Activated effector memory CD4-positive, alpha-beta T cell treated with Interleukin-2 at 50 U/mL for 16 hours (primary cell): Measurements from ENCODE around the gene SPPL3.
"Not testable (repeated sequence)": the region's sequence is repeated elsewhere in the genome, so short reads cannot be mapped to it uniquely, and the experiment has no call there.

ENCODE experiments used
- DNase-seq: peaks from one replicate; pipeline ENCODE4 v3.0.0-alpha.2; 2020

SPPL3 gene

DNA sequence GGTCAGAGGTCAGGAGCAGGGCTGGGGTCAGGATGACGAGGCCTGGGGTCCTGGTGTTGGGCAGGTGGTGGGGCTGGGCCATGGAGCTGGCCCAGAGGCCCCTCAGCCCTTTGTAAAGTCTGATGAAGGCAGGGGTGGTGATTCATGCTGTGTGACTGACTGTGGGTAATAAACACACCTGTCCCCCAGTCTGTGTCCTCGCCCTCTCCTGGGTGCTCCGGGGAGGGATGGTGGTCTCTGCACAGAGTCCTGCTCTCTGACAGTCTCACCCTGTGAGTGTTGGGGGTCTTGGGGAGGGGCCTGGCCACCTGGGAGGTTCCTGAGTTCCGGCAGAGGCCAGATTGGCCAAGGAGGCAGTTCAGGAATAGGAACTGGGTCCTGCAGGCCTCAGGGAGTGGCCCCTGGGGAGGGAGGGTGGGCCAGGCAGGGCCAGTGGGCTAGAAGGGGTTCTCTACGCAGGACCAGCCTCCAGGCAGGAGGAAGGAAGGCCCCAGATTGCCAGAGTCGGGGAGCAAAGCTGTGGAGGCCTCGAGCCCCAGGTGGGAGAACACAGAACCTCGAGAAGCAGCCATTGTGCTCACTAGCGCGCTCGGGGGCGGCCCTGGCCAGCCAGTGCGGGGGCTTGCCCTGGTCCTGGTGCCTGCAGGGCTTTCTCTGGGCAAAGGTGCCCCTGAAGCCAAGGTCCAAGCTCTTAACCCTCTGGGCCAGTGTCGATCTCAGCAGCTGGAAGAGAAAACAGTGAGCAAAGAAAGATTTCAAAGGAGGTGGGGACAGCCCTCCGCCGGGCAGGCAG, 164.1 kb downstream of the SPPL3 start:
- DNase-seq = no peak

DNA sequence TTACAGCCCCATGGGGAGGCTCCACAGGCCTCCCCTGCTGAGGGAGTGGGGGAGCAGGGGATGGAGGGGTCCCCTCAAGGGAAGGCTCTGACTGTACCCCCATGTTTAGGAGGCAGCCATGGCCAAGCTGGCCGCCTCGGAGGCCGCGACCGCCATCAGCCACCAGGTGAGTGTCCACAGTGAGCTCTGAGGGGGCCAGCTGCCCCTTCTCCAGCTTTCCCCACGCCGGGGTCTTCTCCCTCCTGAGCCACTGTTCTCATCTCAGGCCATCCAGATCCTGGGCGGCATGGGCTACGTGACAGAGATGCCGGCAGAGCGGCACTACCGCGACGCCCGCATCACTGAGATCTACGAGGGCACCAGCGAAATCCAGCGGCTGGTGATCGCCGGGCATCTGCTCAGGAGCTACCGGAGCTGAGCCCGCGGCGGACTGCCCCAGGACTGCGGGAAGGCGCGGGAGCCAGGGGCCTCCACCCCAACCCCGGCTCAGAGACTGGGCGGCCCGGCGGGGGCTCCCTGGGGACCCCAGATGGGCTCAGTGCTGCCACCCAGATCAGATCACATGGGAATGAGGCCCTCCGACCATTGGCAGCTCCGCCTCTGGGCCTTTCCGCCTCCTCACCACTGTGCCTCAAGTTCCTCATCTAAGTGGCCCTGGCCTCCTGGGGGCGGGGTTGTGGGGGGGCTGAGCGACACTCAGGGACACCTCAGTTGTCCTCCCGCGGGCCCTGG, 165.0 kb downstream of the SPPL3 start:
- no peak for DNase-seq

DNA sequence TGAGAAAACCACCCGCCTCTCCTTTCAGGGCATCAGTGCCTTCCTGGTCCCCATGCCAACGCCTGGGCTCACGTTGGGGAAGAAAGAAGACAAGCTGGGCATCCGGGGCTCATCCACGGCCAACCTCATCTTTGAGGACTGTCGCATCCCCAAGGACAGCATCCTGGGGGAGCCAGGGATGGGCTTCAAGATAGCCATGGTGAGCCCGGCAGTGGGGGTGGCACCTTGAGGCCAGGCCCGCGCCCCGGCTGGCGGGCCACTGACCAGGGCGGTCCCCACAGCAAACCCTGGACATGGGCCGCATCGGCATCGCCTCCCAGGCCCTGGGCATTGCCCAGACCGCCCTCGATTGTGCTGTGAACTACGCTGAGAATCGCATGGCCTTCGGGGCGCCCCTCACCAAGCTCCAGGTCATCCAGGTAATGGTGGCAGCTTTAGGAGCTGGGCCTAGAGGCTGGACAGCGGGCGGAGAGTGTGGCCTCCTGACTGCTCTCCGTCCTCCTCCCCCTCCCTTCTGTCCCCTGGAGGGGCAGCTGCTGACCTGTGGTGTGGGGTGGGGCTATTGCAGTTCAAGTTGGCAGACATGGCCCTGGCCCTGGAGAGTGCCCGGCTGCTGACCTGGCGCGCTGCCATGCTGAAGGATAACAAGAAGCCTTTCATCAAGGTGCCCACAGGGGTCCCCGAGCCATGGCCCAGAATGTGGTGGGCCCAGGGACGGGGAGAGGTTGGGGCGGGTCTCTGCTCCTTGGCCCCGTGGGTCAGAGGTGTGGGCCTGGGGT, 165.7 kb downstream of the SPPL3 start:
- DNase-seq = no peak

DNA sequence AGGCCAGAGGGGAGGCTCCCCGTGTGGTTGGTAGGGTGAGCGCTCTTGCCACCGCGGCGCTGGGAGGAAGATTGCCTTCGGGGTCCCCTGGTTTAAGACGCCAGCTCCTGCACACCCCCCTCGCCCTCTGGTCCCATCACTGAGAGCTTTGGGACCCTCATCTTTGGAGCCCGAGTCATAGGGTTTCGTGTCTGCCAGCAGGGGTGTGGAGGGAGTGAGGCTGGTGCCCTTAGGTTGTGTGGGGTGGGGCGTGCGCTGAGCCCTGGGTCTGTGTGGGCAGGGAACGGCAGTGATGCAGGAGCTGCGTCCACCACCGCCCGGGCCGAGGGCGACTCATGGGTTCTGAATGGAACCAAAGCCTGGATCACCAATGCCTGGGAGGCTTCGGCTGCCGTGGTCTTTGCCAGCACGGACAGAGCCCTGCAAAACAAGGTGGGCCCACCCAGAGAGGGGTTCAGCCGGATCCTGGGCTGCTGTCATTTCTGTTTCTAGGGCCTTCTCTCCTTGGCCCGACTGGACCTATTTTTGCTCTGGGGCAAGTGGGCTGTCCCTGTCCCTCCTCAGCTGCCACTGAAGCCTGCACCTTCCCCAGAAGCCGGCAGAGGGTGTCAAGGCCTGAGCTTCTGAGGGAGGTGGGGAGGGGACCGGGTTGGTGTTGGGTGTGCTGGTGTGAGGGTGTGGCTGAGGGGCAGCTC, 166.5 kb downstream of the SPPL3 start:
- DNase-seq = no peak

- no peak for DNase-seq
Observed at GRCh38 chr12:120736404-120737331, 167.5 kb downstream of the SPPL3 start.

- no peak for DNase-seq
Observed at GRCh38 chr12:120735181-120735580, 169.0 kb downstream of the SPPL3 start.

GRCh38 chr12:120734210-120734609, 169.9 kb downstream of the SPPL3 start:
- no peak for DNase-seq

DNA sequence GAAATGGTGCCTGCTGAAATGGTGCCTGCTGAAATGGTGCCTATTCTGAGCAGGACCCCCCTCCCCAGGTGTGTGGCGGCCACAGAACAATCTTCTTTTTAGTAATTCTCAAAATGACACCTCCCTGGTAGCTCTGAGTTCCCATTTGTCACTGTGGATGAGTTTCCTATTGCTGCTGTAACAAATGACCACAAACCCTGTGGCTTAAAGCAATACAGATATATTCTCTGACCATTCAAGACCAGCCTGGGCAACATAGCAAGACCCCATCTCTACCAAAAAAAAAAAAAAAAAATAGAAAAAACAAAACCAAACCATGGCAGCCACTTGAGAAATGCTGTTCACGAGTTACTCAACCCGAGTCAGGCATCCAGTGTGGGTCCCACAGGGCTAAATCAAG, 170.6 kb downstream of the SPPL3 start:
- DNase-seq = no peak

DNA sequence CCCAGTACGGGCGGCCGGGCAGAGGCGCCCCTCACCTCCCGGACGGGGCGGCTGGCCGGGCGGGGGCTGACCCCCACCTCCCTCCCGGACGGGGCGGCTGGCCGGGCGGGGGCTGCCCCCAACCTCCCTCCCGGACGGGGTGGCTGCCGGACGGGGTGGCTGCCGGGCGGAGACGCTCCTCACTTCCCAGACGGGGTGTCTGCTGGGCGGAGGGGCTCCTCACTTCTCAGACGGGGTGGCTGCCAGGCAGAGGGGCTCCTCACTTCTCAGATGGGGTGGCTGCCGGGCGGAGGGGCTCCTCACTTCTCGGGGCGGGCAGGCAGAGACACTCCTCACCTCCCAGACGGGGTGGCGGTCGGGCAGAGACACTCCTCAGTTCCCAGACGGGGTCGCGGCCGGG, 172.0 kb downstream of the SPPL3 start:
- DNase-seq = not testable (repeated sequence)

DNA sequence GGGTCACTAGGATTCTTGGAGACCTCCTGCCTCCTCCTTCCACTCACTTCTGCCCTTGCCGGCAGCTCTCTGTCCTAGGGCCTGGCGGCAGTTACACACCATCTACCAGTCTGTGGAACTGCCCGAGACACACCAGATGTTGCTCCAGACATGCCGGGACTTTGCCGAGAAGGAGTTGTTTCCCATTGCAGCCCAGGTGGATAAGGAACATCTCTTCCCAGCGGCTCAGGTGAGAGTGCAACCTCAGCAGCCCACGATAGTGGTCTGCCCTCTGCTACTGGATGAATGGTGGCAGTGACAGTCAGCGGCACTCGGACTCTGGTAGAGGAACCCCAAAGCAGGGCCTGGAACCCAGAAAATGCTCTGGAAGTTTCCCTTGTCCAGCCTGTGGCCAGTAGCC, 177.2 kb downstream of the SPPL3 start:
- no peak for DNase-seq

GRCh38 chr12:120726510-120726793, 177.7 kb downstream of the SPPL3 start:
- no peak for DNase-seq

DNA sequence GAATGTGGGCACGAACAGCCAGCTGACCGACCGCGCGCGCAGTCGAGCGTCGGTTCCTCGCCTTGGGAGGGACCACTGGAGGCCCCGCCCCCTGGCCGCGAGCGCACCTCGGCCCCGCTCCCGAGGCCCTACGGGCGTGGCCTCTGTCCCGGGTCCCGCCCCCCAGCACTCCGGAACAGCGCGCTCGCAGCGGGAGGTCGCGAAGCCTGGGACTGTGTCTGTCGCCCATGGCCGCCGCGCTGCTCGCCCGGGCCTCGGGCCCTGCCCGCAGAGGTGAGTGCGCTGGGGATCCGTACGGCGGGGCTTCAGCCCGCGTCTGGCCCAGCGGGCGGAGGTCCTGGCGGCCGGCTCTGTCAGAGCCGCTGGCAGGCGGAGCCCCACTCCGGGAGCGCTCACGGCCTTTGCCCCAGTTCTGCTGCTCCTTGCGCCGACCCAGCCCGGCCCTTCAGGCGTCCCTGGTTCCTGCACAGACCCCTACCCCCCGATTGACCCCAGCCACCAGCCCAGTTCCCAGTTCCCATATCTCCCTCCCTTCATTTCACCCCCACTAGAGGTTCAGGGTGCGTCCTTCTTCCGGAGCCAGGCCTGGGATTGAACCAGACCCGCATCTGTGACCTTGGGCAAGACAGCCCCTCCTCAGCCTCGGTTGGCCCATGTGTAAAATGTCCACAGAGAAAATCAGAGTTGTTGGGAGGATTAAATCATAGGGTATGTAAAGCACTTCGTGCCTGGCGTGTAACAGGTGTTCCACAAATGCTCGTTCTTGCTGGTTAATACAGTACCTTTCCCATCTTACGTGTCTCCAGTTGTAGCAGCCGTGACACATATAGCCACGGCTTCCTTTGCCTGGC, 178.3 kb downstream of the SPPL3 start, which contains the start of gene ACADS:
Gene ACADS (plus strand): TSS at position 168 of the 851 bp plus-strand sequence. CDS start 60 bp downstream, at position 228.
- peak; percentile 81 for DNase-seq

DNA sequence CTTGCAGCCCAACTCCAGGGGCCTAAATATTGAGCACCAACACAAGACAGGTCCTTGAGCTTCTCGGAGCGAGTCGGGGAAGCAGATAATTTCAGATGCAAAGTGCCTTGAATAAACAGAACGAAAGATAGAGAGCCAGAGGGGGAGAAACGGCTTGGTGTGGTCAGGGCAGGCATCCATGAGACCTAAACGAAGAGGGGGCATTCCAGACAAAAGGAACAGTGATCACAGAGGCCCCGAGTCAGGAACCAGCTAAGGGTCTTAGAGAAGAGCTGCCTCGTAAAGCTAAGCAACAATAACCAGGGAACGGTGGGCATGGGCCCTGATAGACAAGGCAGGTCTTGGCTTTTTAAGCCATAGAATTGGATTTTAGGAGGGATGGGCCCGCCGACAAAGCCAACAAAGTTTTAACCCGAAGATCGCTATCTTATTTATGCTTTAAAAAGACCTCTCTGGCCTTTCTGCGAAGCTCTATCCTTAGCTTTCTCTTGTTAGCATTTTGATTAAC, 179.0 kb downstream of the SPPL3 start:
- no peak for DNase-seq

GRCh38 chr12:120724720-120725119, 179.4 kb downstream of the SPPL3 start:
- DNase-seq = no peak

DNA sequence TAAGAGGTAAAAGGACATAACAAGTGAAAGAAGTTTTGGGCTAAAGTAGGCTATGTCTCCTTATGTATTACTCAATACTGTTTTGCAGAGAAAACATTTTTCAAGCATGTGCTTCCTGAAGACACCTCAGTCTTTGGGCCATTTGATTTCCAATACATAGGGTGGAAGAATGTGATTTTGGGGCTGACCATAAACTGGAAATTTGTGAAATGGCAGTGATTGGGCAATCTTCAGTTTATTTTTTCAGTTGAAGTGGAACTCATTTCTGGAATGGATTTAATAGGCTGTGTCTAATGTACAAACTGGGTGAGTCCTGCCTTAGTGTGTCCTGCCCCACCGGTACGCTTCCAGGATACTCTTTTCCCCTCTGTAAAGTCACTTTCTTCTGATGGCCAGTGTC, 181.4 kb downstream of the SPPL3 start:
- no peak for DNase-seq

- DNase-seq = no peak
Observed at GRCh38 chr12:120721866-120722265, 182.3 kb downstream of the SPPL3 start.

DNA sequence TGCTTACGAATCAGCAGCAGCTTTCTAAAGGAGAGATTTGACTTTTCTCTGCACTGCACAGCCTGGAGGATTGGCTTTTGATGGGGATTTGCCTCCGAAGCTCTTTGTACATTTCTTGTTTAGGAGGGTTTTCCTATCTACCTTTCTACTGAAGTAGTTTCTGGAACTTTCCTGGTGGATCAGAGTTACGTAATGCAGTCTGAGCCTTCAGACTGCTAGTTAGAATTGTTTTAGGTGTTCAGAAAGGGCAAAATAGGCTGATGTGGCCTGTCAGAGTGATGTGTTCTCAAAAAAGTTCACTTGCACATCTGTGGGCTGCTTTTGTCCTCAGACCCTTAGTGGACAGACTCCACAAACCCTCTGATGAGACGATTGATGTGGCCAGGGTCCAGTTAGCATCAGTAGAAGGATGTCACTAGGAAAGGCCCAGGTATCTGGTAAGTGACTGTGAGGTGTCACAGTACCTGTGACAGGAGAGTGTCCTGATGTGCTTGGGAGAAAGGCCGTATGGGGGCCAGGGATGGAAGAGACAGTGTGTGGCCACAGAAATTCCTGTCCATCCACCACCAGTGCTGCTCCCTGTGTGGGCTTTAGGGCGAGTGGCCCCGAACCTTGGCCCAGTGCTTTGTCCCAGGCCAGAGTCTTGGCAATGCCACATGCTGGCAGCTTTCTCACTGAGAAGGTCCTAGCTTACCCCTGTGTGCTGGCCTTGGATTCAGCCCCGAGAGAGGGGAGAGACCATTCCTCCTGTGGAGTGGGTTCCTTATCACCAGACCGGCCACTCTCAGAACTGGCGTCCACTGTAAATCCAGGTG, 183.0 kb downstream of the SPPL3 start:
- no peak for DNase-seq

GRCh38 chr12:120720234-120720986, 183.7 kb downstream of the SPPL3 start:
- no peak for DNase-seq
